Astrocyte (in vitro differentiated cells and primary cell): Measurements from ENCODE around the gene OR4E1. TPM values are rescaled to one million over a fixed set of nuclear protein-coding genes. Genes with fewer than 3 reads are reported as not detected.

Experiments
- DNase-seq: peaks from one replicate; pipeline ENCODE4 v3.0.0-alpha.2; 2010; ENCODE audit warnings: low read depth
- FAIRE-seq: peaks from 2 replicates; lab custom pipeline; 2011; peaks lifted over from hg19 to GRCh38; lab: Jason Lieb, UNC
- H2AFZ ChIP-seq: 2 replicates; pipeline ENCODE4 v1.6.0; 2012; ENCODE audit warnings: low read depth, low read length, inconsistent platforms
- H3K27ac ChIP-seq: 2 replicates; pipeline ENCODE4 v1.5.1; 2011; ENCODE audit warnings: low read depth, low read length, inconsistent platforms
- H3K27me3 ChIP-seq: 2 replicates; pipeline ENCODE4 v1.6.0; 2011; ENCODE audit warnings: low read length, inconsistent platforms; ENCODE audit not compliant: insufficient read depth
- H3K36me3 ChIP-seq: 2 replicates; pipeline ENCODE4 v1.5.1; 2011; ENCODE audit warnings: low read length, inconsistent platforms; ENCODE audit not compliant: insufficient read depth
- H3K4me1 ChIP-seq: 2 replicates; pipeline ENCODE4 v1.5.1; 2011; ENCODE audit warnings: low read length, inconsistent platforms; ENCODE audit not compliant: insufficient read depth
- H3K4me2 ChIP-seq: 2 replicates; pipeline ENCODE4 v1.6.0; 2012; ENCODE audit warnings: low read length, inconsistent platforms
- H3K4me3 ChIP-seq: 2 replicates; pipeline ENCODE4 v1.5.1; 2011; ENCODE audit warnings: low read depth, mild to moderate bottlenecking, low read length, inconsistent platforms; ENCODE audit not compliant: insufficient read depth
- H3K79me2 ChIP-seq: 2 replicates; pipeline ENCODE4 v1.6.0; 2012; ENCODE audit warnings: mild to moderate bottlenecking, low read length, inconsistent platforms; ENCODE audit not compliant: insufficient read depth
- H3K9ac ChIP-seq: 2 replicates; pipeline ENCODE4 v1.6.0; 2012; ENCODE audit warnings: mild to moderate bottlenecking, low read length, inconsistent platforms
- H3K9me3 ChIP-seq: 2 replicates; pipeline ENCODE4 v1.5.1; 2012; ENCODE audit warnings: low read depth, mild to moderate bottlenecking, low read length, inconsistent platforms; ENCODE audit not compliant: insufficient read depth
- H4K20me1 ChIP-seq: 2 replicates; pipeline ENCODE4 v1.6.0; 2012; ENCODE audit warnings: low read length, inconsistent platforms; ENCODE audit not compliant: insufficient read depth
- H3K27ac Mint-ChIP-seq: one replicate; pipeline ENCODE4 v1.8.0; 2021; ENCODE audit warnings: mild to moderate bottlenecking, mixed read lengths; ENCODE audit not compliant: unreplicated experiment
- H3K27me3 Mint-ChIP-seq: one replicate; pipeline ENCODE4 v1.8.0; 2021; ENCODE audit warnings: low read depth, mixed read lengths; ENCODE audit not compliant: unreplicated experiment
- H3K36me3 Mint-ChIP-seq: one replicate; pipeline ENCODE4 v1.8.0; 2021; ENCODE audit warnings: low read depth, mixed read lengths; ENCODE audit not compliant: unreplicated experiment
- H3K4me1 Mint-ChIP-seq: one replicate; pipeline ENCODE4 v1.8.0; 2021; ENCODE audit warnings: low read depth, mixed read lengths; ENCODE audit not compliant: unreplicated experiment
- H3K4me3 Mint-ChIP-seq: one replicate; pipeline ENCODE4 v1.8.0; 2021; ENCODE audit warnings: mild to moderate bottlenecking, moderate library complexity, mixed read lengths; ENCODE audit not compliant: unreplicated experiment
- H3K9me3 Mint-ChIP-seq: one replicate; pipeline ENCODE4 v1.8.0; 2021; ENCODE audit warnings: mild to moderate bottlenecking, mixed read lengths; ENCODE audit not compliant: unreplicated experiment
- CTCF ChIP-seq: IDR thresholded peaks from 2 replicates; pipeline ENCODE4 v1.5.1; 2011; ENCODE audit warnings: low read depth, mild to moderate bottlenecking, inconsistent platforms, low read length, moderate library complexity; ENCODE audit not compliant: insufficient read depth
- EZH2 ChIP-seq: IDR thresholded peaks from 2 replicates; pipeline ENCODE4 v1.6.1; 2012; ENCODE audit warnings: mild to moderate bottlenecking, low read length, inconsistent platforms; ENCODE audit not compliant: insufficient read depth
- total RNA-seq: library from RNA; stranded (reverse); gene quantifications from 2 replicates; pipeline ENCODE4 v1.2.1, GENCODE V29; 2021

OR4E1 gene
- total RNA-seq, 1 donor from 2014 or later: not detected

GRCh38 chr14:21704338-21704737 is 30.7 kb upstream of the OR4E1 start:
- TF ChIP-seq EZH2 (no peak), CTCF (no peak)
- H3K4me1 ChIP-seq: no peaks in the 10 kb centered on the region
- H3K36me3 Mint-ChIP-seq: no peaks in the 10 kb centered on the region
- no peak overlapping the region for H3K4me3 ChIP-seq
- H2AFZ ChIP-seq: no peak overlapping the region
- no peaks in the 10 kb centered on the region for H3K9me3 ChIP-seq
- H3K27ac ChIP-seq: no peak overlapping the region
- H3K27ac Mint-ChIP-seq: no peak overlapping the region
- H3K4me1 Mint-ChIP-seq: no peaks in the 10 kb centered on the region
- H3K27me3 Mint-ChIP-seq: no peaks in the 10 kb centered on the region
- no peak overlapping the region for H3K4me2 ChIP-seq
- no peak overlapping the region for H3K9ac ChIP-seq
- DNase-seq: no peak
- H4K20me1 ChIP-seq: no peaks in the 10 kb centered on the region
- FAIRE-seq: no peak
- peaks cover 2% of the 10 kb centered on the region for H3K9me3 Mint-ChIP-seq
- H3K27me3 ChIP-seq: no peaks in the 10 kb centered on the region
- H3K79me2 ChIP-seq: no peaks in the 10 kb centered on the region
- H3K36me3 ChIP-seq: no peaks in the 10 kb centered on the region
- no peak overlapping the region for H3K4me3 Mint-ChIP-seq

GRCh38 chr14:21703357-21704326 is 30.0 kb upstream of the OR4E1 start:
- H3K36me3 ChIP-seq: no peaks in the 10 kb centered on the region
- no peaks in the 10 kb centered on the region for H3K9me3 ChIP-seq
- no peaks in the 10 kb centered on the region for H3K36me3 Mint-ChIP-seq
- no peaks in the 10 kb centered on the region for H3K79me2 ChIP-seq
- no peak overlapping the region for H2AFZ ChIP-seq
- no peaks in the 10 kb centered on the region for H4K20me1 ChIP-seq
- H3K4me3 ChIP-seq: no peak overlapping the region
- H3K4me2 ChIP-seq: no peak overlapping the region
- no peaks in the 10 kb centered on the region for H3K4me1 Mint-ChIP-seq
- no peak for FAIRE-seq
- no peak for DNase-seq
- H3K4me3 Mint-ChIP-seq: no peak overlapping the region
- H3K27ac ChIP-seq: no peak overlapping the region
- TF ChIP-seq CTCF (no peak), EZH2 (no peak)
- H3K27ac Mint-ChIP-seq: no peak overlapping the region
- H3K4me1 ChIP-seq: no peaks in the 10 kb centered on the region
- H3K27me3 ChIP-seq: no peaks in the 10 kb centered on the region
- no peak overlapping the region for H3K9ac ChIP-seq
- no peaks in the 10 kb centered on the region for H3K27me3 Mint-ChIP-seq
- peaks cover 4% of the 10 kb centered on the region for H3K9me3 Mint-ChIP-seq

GRCh38 chr14:21702316-21702715 is 28.7 kb upstream of the OR4E1 start:
- no peak overlapping the region for H3K27ac Mint-ChIP-seq
- no peak overlapping the region for H3K4me3 Mint-ChIP-seq
- Histone ChIP-seq H3K9me3 (no peaks in the 10 kb centered on the region), H3K4me3 (no peak overlapping the region), H3K27ac (no peak overlapping the region), H3K36me3 (no peaks in the 10 kb centered on the region), H2AFZ (no peak overlapping the region), H3K4me1 (no peaks in the 10 kb centered on the region), H3K9ac (no peak overlapping the region), H3K27me3 (no peaks in the 10 kb centered on the region), H3K4me2 (no peak overlapping the region), H3K79me2 (no peaks in the 10 kb centered on the region), H4K20me1 (no peaks in the 10 kb centered on the region)
- H3K27me3 Mint-ChIP-seq: no peaks in the 10 kb centered on the region
- FAIRE-seq: no peak
- H3K36me3 Mint-ChIP-seq: no peaks in the 10 kb centered on the region
- no peak for DNase-seq
- TF ChIP-seq EZH2 (no peak), CTCF (no peak)
- H3K4me1 Mint-ChIP-seq: no peaks in the 10 kb centered on the region
- peaks cover 4% of the 10 kb centered on the region for H3K9me3 Mint-ChIP-seq
